Activated T-cell treated with anti-CD3 and anti-CD28 coated beads, Interleukin-2, amount 50 U/mL, for 72 hours (primary cell): ENCODE results near the gene FUZ. TPM values are rescaled to one million over a fixed set of nuclear protein-coding genes. Genes with fewer than 3 reads are reported as not detected.

Experiments used
- ATAC-seq, 2 donors: fragments of 150-1000 bp; cut with Tn5 transposase; replicated peaks in 1 of 2; 2 replicates each; pipeline ENCODE4 v1.10.0; 2021; ENCODE audit warnings: moderate library complexity in 2 of 2, mild to moderate bottlenecking in 1 of 2
- DNase-seq, 2 donors: peaks; one replicate each; pipeline ENCODE4 v3.0.0; 2021 to 2022; ENCODE audit warnings: mixed read lengths in 1 of 2
- H3K27ac Mint-ChIP-seq: one replicate; pipeline ENCODE4 v1.8.0; 2022; ENCODE audit warnings: mild to moderate bottlenecking, moderate library complexity, mixed read lengths
- H3K27me3 Mint-ChIP-seq: one replicate; pipeline ENCODE4 v1.8.0; 2022; ENCODE audit warnings: low read depth, mixed read lengths
- H3K36me3 Mint-ChIP-seq, 2 donors: one replicate each; pipeline ENCODE4 v1.8.0; 2022; ENCODE audit warnings: mixed read lengths in 2 of 2, mild to moderate bottlenecking in 1 of 2; ENCODE audit not compliant: insufficient read depth in 2 of 2
- H3K4me1 Mint-ChIP-seq: one replicate; pipeline ENCODE4 v1.8.0; 2022; ENCODE audit warnings: low read depth, mixed read lengths
- H3K4me3 Mint-ChIP-seq, 2 donors: one replicate each; pipeline ENCODE4 v1.8.0; 2022; ENCODE audit warnings: mild to moderate bottlenecking in 2 of 2, mixed read lengths in 2 of 2, moderate library complexity in 2 of 2
- H3K9me3 Mint-ChIP-seq, 2 donors: one replicate each; pipeline ENCODE4 v1.8.0; 2022; ENCODE audit warnings: mixed read lengths in 2 of 2
- total RNA-seq, 2 donors: library from RNA; stranded (reverse); gene quantifications; one replicate each; pipeline ENCODE4 v1.2.3, GENCODE V29; 2022

FUZ gene
- total RNA-seq, 2 donors from 2014 or later, result 24.7 to 37.3 TPM

DNA sequence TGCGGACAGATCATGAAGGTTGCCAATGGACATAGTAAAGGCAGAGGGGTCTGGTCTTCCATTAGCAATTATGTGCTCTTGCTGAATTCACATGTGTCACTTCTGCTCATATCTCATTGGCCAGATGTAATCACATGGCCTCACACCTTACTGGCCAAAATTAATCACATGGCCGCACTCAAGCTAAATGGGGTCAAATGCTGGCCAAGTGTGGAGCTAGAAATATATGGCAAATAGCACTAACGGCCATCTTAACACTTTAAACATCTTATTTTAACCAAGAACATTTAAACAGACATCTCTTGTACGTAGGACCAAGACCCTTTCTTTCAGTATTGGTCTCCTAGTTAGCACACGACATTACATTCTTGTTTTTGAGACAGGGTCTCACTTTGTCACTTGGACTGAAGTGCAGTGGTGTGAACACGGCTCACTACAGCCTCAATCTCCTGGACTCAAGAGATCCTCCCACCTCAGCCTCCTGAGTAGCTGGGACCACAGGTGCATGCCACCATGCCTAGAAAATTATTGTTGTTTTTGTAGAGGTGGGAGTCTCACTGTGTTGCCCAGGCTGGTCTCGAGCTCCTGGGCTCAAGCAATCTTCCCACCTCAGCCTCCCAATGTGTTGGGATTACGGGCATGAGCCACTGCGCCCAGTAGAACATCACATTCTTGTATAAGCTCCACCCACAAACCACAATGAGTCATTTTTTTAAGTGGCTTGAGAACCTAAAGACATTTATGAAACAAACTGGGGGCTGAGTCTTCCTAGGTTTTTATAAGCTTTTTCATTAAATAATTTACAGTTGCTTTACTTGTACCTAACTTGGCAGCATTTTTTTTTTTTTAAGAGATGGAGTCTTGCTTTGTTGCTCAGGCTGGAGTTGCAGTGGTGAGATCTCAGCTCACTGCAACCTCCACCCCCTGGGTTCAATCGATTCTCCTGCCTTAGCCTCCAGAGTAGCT, 34.9 kb upstream of the FUZ start:
- H3K4me3 Mint-ChIP-seq, result peak overlapping the region; percentile 40 to 45
- DNase-seq, result no peak
- no peaks in the 10 kb centered on the region for H3K27me3 Mint-ChIP-seq
- H3K9me3 Mint-ChIP-seq, result peaks cover 5% of the 10 kb centered on the region in 2 donors
- H3K27ac Mint-ChIP-seq, result no peak overlapping the region
- ATAC-seq, result no peak
- H3K36me3 Mint-ChIP-seq, result peaks cover 10 to 12% of the 10 kb centered on the region in 2 donors
- peaks cover 36% of the 10 kb centered on the region for H3K4me1 Mint-ChIP-seq

DNA sequence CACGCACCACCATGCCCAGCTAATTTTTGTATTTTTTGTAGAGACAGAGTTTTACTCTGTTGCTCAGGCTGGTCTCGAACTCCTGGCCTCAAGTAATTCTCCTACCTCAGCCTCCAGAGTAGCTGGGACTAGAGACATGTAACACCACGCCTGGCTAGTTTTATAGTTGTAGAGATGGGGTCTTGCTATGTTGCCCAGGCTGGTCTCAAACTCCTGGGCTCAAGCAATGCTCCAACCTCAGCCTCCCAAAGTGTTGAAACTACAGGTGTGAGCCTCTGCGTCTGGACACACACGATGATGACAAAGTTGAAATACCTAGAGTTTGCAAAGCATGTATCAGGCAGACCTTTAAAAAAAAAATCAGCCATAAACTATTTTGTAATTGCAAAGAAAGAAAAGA, 33.3 kb upstream of the FUZ start:
- Mint-ChIP-seq H3K9me3 (peaks cover 5% of the 10 kb centered on the region in 2 donors), H3K4me1 (peaks cover 24% of the 10 kb centered on the region), H3K27me3 (no peaks in the 10 kb centered on the region), H3K27ac (no peak overlapping the region), H3K36me3 (peaks cover 10 to 12% of the 10 kb centered on the region in 2 donors), H3K4me3 (no peak overlapping the region)
- ATAC-seq (no peak), DNase-seq (no peak)

DNA sequence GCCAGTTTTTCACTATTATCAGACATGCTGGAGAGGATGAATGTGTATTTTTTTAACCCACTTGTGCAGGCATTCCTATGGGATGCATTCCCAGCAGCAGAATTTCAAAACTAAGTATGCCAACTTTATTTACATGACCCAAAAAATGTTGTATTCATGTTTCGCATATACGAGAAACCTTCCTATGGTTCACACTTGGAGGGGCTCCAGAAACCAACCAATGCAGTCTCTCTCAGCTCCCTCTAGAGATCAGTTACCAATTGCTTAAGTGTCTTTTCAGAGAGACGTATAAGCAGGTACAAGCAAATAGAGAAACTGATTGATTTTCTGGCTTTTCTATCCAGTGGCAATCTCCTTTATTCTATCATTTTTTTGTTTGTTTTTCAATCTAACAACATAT, 32.3 kb upstream of the FUZ start:
- Mint-ChIP-seq H3K36me3 (peaks cover 10 to 12% of the 10 kb centered on the region in 2 donors), H3K27ac (no peak overlapping the region), H3K27me3 (no peaks in the 10 kb centered on the region), H3K4me3 (no peak overlapping the region), H3K9me3 (peaks cover 5% of the 10 kb centered on the region in 2 donors), H3K4me1 (peaks cover 24% of the 10 kb centered on the region)
- DNase-seq (no peak), ATAC-seq (no peak)

DNA sequence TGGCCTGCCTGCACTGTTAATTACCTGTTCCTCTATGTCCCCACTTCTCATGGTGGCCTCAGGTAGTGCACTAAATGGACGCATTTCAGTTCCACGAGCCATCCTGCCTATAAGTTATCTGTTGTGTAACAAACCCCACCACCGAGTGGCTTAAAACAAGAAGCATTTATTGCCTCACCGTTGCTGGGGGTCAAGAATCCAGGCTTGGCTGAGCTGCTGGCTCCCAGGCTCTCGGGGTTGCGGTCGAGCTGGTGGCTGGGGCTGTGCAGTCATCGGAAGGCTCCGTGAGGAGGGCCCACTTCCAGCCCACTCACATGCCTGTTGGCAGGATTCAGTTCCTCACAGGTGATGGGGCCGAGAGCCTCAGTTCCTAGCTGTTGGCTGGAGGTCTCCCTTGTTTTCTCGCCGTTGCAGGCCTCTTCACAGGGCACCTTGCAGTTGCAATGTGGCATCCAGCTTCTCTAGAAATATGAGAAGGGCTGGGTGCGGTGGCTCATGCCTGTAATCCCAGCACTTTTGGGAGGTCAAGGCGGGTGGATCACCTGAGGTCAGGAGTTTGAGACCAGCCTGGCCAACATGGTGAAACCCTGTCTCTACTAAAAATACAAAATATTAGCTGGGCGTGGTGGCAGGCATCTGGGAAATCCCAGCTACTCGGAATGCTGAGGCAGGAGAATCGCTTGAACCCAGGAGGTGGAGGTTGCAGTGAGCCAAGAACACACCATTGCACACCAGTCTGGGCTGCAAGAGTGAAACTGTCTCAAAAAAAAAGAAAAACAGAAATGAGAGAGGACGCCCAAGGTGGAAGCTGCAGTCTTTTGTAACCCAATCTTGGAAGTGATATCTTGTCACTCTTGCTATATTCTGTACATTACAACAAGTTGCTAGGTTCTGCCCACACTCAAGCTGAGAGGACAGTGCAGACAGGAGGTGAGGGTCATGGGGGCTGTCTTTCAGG, 31.3 kb upstream of the FUZ start:
- Mint-ChIP-seq H3K27me3 (no peaks in the 10 kb centered on the region), H3K4me1 (peaks cover 17% of the 10 kb centered on the region), H3K27ac (no peak overlapping the region), H3K9me3 (peaks cover 5% of the 10 kb centered on the region in 2 donors), H3K4me3 (no peak overlapping the region), H3K36me3 (peaks cover 5% of the 10 kb centered on the region in 2 donors)
- DNase-seq, result no peak
- no peak for ATAC-seq

DNA sequence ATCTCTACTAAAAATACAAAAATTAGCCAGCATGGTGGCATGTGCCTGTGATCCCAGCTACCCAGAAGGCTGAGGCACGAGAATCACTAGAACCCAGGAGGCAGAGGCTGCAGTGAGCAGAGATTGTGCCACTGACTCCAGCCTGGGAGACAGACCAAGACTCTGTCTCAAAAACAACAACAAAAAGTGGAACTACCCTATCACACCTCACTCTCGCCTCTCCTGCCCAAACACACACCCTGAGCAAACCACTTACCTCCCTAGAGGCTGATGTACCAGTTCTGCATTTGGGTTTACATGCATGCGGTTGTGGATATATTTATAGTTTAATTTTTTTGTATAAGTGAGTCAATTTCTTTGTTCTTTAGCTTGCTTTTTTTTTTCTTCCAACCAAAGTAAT, 30.2 kb upstream of the FUZ start:
- Mint-ChIP-seq H3K4me1 (peaks cover 5% of the 10 kb centered on the region), H3K27me3 (no peaks in the 10 kb centered on the region), H3K4me3 (no peak overlapping the region), H3K36me3 (peaks cover under 1 to 5% of the 10 kb centered on the region in 2 donors), H3K9me3 (no peaks in the 10 kb centered on the region), H3K27ac (no peak overlapping the region)
- ATAC-seq (no peak), DNase-seq (no peak)

DNA sequence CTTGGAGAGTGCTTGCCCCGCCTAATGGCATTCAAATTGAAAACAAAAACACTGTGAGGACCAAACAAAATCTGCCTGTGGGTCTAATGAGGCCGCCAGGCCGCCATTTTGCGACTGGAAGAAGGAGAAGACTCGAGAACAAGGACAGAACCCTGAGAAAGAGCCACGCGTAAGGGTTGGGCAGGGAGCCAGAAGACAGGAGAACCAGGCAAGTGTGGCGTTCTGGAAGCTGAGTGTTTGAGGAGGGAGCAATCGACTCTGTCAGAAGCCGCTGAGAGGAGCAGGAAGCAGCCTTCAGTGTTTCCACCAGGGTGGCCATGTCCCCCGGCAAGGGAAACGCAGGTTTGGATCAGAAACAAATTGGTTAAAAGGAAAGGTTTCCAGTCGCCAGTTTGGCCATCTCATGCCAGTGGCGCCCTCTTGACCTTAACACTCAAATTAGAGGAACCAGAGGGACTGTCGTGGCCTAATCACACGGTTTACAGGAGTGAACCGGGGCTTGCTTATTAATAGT, 27.7 kb upstream of the FUZ start:
- no peaks in the 10 kb centered on the region for H3K4me1 Mint-ChIP-seq
- peaks cover 0 to 5% of the 10 kb centered on the region in 2 donors for H3K36me3 Mint-ChIP-seq
- DNase-seq, result no peak
- H3K27ac Mint-ChIP-seq, result no peak overlapping the region
- no peaks in the 10 kb centered on the region for H3K9me3 Mint-ChIP-seq
- ATAC-seq, result no peak
- no peak overlapping the region for H3K4me3 Mint-ChIP-seq
- H3K27me3 Mint-ChIP-seq, result no peaks in the 10 kb centered on the region

DNA sequence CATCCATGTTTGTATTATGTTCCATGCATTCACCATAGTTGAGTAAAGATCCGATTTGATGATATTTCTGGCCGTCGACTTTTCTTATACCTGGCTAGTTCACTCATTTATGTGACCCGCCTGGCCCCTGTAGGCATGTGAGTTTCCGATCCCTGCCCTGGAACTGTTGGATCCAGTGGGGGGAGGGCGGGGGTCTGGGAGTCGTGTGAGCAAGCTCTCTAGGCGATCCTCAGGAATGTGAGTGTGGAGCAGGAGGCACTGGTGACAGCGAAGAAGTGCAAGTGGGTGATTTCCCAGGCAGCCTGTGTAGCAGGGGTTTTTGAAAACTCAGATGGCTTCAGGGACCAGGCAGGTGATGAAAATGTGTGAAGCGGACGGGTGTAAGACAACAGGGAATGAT, 27.2 kb upstream of the FUZ start:
- H3K4me3 Mint-ChIP-seq, result no peak overlapping the region
- ATAC-seq (no peak), DNase-seq (no peak)
- no peak overlapping the region for H3K27ac Mint-ChIP-seq
- H3K36me3 Mint-ChIP-seq, result peaks cover 0 to 5% of the 10 kb centered on the region in 2 donors
- H3K4me1 Mint-ChIP-seq, result no peaks in the 10 kb centered on the region
- no peaks in the 10 kb centered on the region for H3K27me3 Mint-ChIP-seq
- H3K9me3 Mint-ChIP-seq, result no peaks in the 10 kb centered on the region

DNA sequence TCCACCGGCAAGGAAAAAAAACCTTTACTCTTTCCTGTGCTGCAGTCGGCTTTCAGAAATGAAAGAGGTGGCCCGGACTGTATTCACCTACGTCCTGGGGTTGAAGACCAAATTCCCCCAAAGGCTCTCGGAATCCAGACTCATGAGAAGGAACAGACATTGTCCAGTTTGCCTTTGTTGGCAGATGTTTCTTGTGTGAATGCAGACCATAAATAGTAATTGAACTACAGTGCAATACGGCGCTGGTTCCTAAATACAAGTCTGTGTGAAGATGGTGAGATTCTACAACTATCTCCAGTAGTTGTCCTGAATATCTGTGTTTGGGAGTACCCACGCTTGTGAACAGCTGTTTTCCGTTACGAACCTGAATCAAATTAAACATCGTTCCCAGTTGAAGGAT, 26.6 kb upstream of the FUZ start:
- Mint-ChIP-seq H3K4me3 (no peak overlapping the region), H3K27me3 (no peaks in the 10 kb centered on the region), H3K4me1 (no peaks in the 10 kb centered on the region), H3K9me3 (no peaks in the 10 kb centered on the region), H3K27ac (no peak overlapping the region), H3K36me3 (peaks cover 0 to 5% of the 10 kb centered on the region in 2 donors)
- DNase-seq (no peak), ATAC-seq (no peak)

DNA sequence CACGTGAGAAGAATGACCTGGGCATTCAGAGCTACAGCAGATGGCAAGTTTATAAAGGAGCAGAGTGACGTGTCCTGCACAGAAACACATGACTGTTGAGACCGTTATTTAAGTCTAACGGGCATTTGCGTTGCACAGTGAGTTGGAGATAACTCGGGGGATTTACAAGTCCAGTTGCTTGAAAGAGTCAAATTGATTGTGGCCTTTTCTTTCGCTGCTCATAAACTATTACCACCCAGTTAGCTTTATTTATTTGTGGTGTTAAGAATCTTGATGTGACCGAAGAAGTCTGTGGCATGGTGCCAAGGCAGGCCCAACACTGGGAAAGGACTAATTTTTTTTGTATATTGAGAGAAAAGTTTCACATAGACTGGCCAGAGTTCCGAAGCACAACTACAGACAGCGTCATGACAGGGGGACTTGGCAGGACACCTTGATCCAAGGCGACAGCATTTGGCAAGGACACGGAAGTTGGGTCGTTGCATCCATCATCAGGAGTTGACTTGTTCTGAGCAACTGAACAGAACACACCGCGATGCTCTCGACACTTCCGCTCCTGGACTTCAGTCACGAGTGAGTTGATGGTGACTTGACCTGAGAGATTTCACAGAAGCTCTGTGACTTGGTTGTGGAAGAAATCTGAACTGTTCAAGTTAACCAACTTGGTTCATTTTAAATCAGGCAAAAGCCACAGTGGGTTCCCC, 25.9 kb upstream of the FUZ start:
- no peaks in the 10 kb centered on the region for H3K4me1 Mint-ChIP-seq
- ATAC-seq, result no peak

DNA sequence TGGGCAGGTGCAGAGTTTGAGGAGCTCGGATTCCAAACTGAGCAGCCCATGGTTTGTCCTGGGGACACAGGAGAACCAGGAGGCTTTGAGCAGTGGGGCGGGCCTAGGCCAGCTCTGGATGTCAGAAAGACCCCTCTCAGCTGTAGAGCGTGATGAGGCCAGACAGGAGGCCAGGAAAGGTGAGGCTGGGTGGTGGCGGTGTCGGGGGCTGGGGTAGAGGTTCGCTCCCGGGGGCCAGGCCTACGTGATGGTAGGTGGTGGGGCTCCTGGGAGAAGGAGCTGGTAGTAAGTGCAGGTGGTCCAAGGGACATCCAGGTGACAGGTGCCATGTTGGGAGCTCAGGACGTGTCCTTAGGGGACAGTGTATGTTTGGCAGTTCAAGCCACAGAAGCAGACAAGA, 24.3 kb upstream of the FUZ start:
- H3K4me3 Mint-ChIP-seq, result no peak overlapping the region
- H3K36me3 Mint-ChIP-seq, result peaks cover 0 to 7% of the 10 kb centered on the region in 2 donors
- H3K27me3 Mint-ChIP-seq, result no peaks in the 10 kb centered on the region
- DNase-seq (no peak), ATAC-seq (no peak)
- H3K27ac Mint-ChIP-seq, result no peak overlapping the region
- no peaks in the 10 kb centered on the region for H3K9me3 Mint-ChIP-seq
- no peaks in the 10 kb centered on the region for H3K4me1 Mint-ChIP-seq

More for the DNA sequence above, 25.9 kb upstream of the FUZ start:
- Mint-ChIP-seq H3K27me3 (no peaks in the 10 kb centered on the region), H3K4me3 (no peak overlapping the region), H3K36me3 (peaks cover 0 to 5% of the 10 kb centered on the region in 2 donors), H3K27ac (no peak overlapping the region), H3K9me3 (no peaks in the 10 kb centered on the region)
- no peak for DNase-seq

DNA sequence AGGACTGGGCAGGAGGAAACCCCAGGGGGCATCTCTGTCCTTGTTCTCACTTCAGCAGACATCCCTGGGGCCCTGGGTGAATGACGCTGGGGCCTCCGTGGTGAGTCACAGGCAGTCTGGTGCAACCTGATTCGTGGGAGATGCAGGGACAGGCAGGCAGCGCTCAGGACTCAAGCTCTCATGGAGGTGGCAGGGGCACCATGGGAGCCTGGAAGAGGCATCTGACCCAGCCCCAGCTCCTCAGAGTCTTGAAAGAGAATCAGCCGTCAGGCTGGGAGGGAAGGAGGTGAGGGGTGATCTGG, 23.9 kb upstream of the FUZ start:
- H3K9me3 Mint-ChIP-seq, result no peaks in the 10 kb centered on the region
- no peak overlapping the region for H3K4me3 Mint-ChIP-seq
- no peak overlapping the region for H3K27ac Mint-ChIP-seq
- H3K4me1 Mint-ChIP-seq, result no peaks in the 10 kb centered on the region
- no peak for ATAC-seq
- no peak for DNase-seq
- peaks cover 0 to 7% of the 10 kb centered on the region in 2 donors for H3K36me3 Mint-ChIP-seq
- H3K27me3 Mint-ChIP-seq, result no peaks in the 10 kb centered on the region

DNA sequence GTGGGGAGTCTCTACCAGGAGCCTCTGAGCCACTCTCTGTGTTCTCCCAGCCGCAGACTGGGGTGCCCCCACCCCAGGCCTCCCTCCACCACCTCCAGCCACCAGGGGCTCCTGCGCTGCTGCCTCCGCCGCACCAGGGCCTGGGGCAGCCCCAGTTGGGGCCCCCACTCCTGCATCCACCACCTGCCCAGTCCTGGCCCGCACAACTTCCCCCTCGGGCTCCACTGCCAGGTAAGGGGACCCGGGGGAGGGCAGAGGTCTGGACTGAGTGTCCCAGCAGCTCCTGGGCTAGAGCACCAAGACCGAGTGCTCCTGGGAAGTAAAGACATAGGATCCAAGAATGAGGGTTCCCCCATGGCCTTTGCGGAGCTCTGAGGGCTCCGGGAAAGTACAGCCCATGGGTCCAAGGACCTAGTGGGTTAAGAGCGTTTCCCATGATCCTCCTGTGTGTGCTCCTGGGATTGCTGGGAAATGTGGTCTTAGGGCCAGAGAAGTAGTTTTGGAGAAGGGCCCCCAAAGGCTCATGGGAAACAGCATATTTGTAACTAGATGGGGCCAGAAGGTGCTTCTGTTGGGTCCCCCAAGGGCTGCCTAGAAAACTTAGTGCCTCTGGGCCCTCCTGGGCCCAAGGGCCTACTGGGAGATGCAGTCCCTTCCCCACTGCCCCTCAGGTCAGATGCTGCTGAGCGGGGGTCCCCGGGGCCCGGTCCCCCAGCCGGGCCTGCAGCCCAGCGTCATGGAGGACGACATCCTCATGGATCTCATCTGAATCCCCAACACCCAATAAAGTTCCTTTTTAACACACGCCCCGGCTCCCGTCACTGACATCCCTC, 23.3 kb upstream of the FUZ start:
- Mint-ChIP-seq H3K36me3 (peaks cover 0 to 7% of the 10 kb centered on the region in 2 donors), H3K27ac (no peak overlapping the region), H3K4me3 (no peak overlapping the region), H3K4me1 (no peaks in the 10 kb centered on the region), H3K9me3 (no peaks in the 10 kb centered on the region), H3K27me3 (no peaks in the 10 kb centered on the region)
- ATAC-seq (no peak), DNase-seq (no peak)
